ENCODE data around the gene LRRC75B.
"Not testable (repeated sequence)": the region's sequence is repeated elsewhere in the genome, so short reads cannot be mapped to it uniquely, and the experiment has no call there.

DNA sequence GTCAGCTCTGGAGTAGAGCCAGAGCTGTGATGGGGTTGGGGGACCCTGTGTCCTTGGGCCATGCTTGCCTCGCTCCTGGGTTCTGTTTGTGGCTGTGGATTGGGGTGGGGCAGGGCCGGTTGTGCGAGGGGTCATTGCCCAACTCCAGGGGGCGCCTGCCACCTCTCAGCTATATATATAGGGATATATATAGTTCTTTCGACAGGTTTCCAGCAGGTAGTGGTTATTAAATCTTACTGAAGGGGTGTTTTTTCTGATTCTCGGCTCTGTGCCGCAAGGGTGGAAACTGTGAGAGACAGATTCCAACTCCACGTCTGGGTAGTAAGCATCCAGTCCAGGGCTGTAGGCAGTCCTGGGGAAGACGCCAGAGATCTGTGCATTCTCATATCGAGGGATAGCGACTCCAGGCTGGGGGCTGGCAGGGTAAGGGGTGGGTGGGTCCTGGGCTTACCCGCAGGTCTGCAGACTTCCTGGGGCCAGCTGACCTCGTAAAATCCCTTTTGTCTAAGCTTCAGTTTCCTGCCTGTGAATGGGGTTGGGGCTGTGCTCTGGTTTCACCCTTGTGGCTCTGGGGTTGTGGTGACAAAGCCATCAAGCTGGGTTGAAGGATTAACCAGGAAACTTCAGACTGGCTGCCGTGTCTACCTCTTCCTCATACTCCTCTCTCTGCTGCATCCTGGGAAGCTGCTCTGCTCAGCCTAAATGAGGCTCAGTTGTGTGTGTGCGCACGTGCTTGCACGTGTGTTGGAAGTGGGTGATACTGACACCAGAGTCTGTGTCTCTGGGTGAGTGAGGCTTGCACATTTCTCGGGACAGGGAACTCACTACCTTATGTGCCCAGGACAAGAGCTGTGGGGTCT, 11.1 kb upstream of the LRRC75B start:
- TF ChIP-seq ZFX (IDR thresholded peaks at IDR 0.05; ENCODE audit: borderline replicate concordance) = not testable (repeated sequence)
- peak; percentile 60 for TF ChIP-seq CTCF (IDR thresholded peaks at IDR 0.05)

Data from 22Rv1 (cell line).